AG10803 (cell line): ENCODE measurements around the gene CD2AP.
A peak's percentile ranks its signal among the peaks of the same experiment; 100 is the strongest.

Source experiments
- DNase-seq: peaks from one replicate; pipeline ENCODE4 v3.0.0; 2010; ENCODE audit warnings: low read depth
- H3K4me3 ChIP-seq: 2 replicates; pipeline ENCODE4 v1.5.1; 2011; ENCODE audit warnings: mild to moderate bottlenecking, low read length, control low read depth
- CTCF ChIP-seq: conservative IDR thresholded peaks from 2 replicates; pipeline ENCODE4 v1.5.1; 2011; ENCODE audit warnings: mild to moderate bottlenecking, low read length, control low read depth, inconsistent platforms

CD2AP gene

DNA sequence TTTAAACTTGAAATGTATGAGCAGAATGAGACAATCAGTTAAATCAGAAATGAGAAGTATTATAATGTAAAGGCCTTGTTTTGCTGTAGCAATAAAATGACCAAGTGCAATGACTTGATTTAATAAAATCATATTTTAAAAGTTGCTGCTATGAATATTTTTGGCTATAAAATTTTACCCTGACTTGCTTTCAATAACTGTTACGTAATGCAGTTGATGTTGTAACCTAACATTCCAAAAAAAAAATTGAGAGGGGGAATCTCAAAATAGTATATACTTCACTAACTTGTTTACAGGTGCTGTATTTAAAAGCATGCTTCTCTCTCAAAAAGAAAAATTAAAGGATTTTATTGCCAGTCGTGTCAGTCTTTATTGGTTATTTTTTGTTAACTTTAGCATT is 149.2 kb downstream of the CD2AP start:
- no peak for TF ChIP-seq CTCF

GRCh38 chr6:47628448-47629272 is 151.1 kb downstream of the CD2AP start:
- no peak for DNase-seq
- no peak overlapping the region for H3K4me3 ChIP-seq
- no peak for TF ChIP-seq CTCF

More for the DNA sequence above, 149.2 kb downstream of the CD2AP start:
- no peak for DNase-seq
- no peak overlapping the region for H3K4me3 ChIP-seq

DNA sequence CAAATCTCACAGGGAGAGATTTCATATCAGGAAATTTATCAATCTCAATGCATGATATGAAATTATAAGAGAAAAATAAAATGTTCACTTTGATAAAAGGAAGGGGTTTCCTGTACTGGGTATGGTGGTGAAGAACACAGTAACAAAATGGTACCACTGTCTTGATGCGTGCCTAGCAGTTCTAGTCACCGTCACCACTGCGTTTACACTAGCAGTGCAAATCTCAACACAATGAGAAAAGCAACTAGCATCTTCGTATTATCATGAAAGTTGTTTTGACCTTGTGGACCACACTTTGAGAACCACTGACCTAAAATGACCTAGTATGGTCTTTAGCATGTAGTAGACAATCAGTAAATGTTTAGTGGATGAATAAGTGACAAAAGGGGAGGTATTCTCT is 152.4 kb downstream of the CD2AP start:
- no peak for DNase-seq
- H3K4me3 ChIP-seq = no peak overlapping the region
- no peak for TF ChIP-seq CTCF

GRCh38 chr6:47630587-47630986 is 153.0 kb downstream of the CD2AP start:
- no peak for TF ChIP-seq CTCF

GRCh38 chr6:47631269-47631772 is 153.7 kb downstream of the CD2AP start:
- DNase-seq = peak; percentile 40
- H3K4me3 ChIP-seq = no peak overlapping the region
- peak; percentile 65 for TF ChIP-seq CTCF

More at GRCh38 chr6:47630587-47630986, 153.0 kb downstream of the CD2AP start:
- no peak overlapping the region for H3K4me3 ChIP-seq
- DNase-seq = no peak

DNA sequence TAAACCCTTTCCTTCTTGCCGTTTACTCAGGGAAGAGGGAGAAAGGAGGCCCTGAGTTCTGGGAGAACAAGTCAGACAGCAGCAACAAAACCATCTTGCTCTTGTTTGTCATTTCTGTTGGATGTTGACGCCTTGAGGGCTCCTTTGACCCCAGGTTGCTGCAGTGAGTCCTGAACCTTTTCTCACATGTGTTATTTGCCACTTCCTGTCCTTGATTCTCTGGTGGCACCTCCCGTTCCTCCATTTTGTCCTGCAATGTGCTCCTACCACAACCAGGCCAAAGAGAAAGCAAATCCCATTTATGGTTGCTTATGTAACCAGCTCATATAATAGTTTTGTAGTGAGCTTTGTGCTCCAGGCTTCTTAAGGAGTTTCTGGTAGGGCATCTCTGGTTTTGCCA is 154.2 kb downstream of the CD2AP start:
- no peak for TF ChIP-seq CTCF
- no peak for DNase-seq
- no peak overlapping the region for H3K4me3 ChIP-seq

GRCh38 chr6:47633141-47633540 is 155.6 kb downstream of the CD2AP start:
- no peak for TF ChIP-seq CTCF
- no peak overlapping the region for H3K4me3 ChIP-seq
- DNase-seq = peak; percentile 27
